NT2/D1 (cell line): ENCODE data around the gene NUTM2B.
"Not testable (repeated sequence)": the region's sequence is repeated elsewhere in the genome, so short reads cannot be mapped to it uniquely, and the experiment has no call there.

Experiments used
- YY1 ChIP-seq: IDR thresholded peaks from 2 replicates; pipeline ENCODE4 v1.6.1; 2011; ENCODE audit not compliant: insufficient read length, insufficient read depth
- ZNF274 ChIP-seq: IDR thresholded peaks from 2 replicates; pipeline ENCODE4 v1.6.1; 2011; ENCODE audit warnings: mild to moderate bottlenecking, low read depth, low read length

GRCh38 chr10:79697141-79697540, 5.9 kb upstream of the NUTM2B start:
- not testable (repeated sequence) for TF ChIP-seq ZNF274, YY1
